CD4-positive, alpha-beta T cell treated with Interleukin-15 for 4 hours (primary cell): ENCODE data around the gene GANAB.
"Not testable (repeated sequence)": the region's sequence is repeated elsewhere in the genome, so short reads cannot be mapped to it uniquely, and the experiment has no call there.

Experiments used
- DNase-seq: peaks from one replicate; pipeline ENCODE4 v3.0.0-alpha.2; 2020; ENCODE audit warnings: low spot score

Gene GANAB

GRCh38 chr11:62621027-62621566 lies 25.3 kb downstream of the GANAB start:
- DNase-seq = no peak

- DNase-seq = not testable (repeated sequence)
These were observed 29.5 kb downstream of the GANAB start for GRCh38 chr11:62616957-62617356.

DNA sequence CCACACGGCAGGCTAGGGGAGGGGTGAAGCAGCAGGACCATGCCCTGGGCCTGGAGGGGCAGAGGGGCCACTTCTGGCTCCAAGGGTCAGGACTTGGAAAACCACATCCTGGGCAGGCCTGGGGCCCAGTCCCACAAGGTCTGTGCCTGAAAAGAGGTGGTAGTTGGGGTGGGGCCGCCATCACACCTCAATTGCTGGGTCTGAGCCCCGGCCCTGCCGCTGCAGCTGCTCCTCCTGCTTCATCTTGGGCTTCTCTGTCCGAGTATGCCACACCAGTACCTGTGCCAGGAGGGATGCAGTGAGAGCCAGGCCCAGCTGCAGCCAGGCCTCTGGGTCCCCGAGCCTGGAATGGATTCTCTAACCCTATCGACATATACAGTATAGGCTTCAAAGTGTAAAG lies 30.9 kb downstream of the GANAB start:
- no peak for DNase-seq

- DNase-seq = peak; percentile 42
These were observed 32.1 kb downstream of the GANAB start for GRCh38 chr11:62614275-62614674.

DNA sequence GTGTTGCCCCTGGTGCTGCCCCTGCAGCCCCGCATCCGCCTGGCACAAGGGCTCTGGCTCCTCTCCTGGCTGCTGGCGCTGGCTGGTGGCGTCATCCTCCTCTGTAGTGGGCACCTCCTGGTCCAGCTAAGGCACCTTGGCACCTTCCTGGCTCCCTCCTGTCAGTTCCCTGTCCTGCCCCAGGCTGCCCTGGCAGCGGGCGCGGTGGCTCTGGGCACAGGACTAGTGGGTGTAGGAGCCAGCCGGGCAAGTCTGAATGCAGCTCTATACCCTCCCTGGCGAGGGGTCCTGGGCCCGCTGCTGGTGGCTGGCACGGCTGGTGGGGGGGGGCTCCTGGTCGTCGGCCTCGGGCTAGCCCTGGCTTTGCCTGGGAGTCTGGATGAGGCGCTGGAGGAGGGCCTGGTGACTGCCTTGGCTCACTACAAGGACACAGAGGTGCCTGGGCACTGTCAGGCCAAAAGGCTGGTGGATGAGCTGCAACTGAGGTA lies 33.1 kb downstream of the GANAB start:
- no peak for DNase-seq

DNA sequence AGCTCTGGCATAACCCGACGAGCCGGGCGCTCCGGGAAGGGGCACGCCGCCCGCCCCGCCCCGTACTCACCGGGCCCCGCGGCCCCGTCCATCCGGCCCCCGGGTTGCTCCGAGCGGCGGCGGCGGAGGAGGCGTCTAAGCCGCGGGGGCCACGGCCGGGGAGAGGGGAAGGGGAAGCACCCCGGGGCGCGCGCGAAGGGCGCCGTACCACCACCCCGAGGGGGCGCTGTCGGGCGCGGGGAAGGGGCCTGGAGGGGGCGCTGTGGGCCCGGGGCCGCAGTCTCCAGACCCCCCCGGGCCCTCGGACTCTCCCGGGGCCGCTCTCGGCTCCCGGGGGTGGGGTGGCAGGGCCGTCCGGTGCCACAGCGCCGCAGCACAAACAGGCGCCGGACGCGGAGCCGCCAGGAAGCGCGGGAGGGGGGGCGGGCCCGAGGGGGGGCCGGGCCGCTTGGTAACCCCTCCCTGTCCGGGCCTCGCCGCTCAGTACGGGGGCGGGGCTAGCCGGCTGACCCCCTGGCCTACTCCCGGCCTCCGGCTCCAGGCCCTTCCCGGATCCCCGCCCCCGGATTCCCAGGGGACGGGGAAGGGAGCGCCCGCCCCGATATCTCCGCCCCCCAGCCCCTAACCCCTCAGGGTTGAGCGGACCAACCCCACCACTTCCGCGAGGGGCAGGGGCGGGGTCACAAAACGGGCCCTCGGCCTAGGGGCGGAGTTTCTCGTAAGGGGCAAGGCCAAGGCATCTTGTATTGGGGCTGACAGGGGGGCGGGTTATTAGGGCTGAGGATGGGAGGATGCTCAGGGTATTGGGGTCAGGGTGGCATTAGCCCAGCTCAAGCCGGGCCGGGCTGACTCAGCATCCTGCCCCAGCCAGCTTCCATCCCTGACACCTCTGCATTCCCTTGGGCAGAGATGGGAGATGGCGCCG lies 33.8 kb downstream of the GANAB start, which contains the start of the genes EML3 and ROM1:
Gene EML3 (minus strand): TSS at position 410 of the 925 bp plus-strand sequence. CDS start 318 bp downstream, at position 92.
Gene ROM1 (plus strand): TSS at position 892 of the 925 bp plus-strand sequence. CDS start 25 bp downstream, at position 917.
- DNase-seq = peak; percentile 91

DNA sequence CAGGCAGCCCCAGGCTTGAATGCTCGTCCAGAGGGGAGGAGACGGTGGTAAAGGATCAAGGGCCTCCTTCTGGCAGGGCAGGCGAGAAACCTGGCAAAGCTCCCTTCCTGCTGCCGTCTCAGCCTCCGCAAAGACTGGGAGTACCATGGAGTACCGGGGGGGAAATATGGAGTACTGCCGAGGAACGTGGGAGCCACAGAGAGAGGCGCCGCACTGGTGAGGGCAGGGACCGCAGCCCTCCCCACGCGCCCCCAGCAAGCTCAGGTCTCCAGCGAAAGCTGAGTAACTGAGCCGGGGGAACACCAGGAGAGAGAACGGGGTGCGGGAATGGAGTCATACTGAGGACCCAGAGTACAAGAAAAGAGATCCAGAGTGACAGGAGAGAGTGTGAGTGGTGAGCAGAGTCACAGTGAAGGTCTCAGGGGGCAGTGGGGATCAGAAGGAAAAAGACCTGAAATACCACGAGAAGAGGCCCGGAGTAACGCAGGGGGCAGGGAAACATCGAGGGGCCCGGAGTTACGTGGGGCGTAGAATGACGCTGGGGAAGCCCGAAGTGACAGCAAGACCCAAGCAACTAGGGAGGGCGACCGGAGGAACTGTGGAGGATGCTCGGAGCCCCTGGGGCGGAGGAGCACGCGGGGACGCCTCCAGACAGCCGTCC lies 34.6 kb downstream of the GANAB start:
- DNase-seq = peak; percentile 23

DNA sequence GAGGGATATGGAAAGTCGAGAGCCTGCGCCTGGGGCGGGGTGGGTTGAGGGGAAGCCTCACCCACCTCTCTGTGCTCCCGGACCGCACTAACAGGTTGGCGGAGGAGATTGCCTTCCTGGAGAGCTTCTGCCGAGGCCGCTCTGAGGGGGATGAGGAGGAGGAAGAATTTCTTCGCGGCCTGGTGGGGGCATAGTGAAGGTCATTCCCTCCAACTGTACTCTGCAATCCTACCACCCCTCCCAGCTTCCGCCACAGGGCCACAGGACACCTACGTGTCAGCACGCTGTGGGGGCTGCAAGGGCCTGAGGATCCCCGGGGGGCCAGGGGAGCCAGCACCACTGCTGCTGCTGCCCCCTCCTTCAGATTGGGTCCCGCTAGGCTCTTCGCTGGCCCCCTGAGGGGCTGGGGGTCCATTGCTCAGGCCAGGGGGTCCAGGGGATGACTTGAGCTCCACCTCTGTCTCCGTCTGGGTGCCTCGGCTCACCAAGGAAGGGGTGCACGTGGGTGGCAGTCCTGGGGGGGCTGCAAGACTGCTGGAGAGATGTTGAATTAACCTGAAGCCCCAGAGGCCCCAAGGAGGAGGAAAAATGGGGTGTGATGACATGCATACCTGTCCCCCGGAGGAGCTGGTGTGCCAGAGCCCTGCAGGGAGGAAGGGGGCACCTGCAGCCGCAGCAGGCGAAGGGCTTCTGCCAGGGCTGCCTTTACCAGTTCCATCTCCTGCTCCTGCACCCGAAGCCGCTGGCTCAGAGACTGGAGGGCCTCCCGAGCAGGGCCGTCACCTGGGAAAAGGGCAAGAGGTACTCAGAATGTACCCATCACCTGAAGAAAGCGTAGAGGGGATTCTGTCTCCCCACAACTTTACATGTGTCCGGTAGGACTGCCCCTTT lies 35.4 kb downstream of the GANAB start:
- no peak for DNase-seq

GRCh38 chr11:62610403-62610802 lies 36.0 kb downstream of the GANAB start:
- DNase-seq = no peak

GRCh38 chr11:62608776-62609175 lies 37.6 kb downstream of the GANAB start:
- DNase-seq = no peak

GRCh38 chr11:62607714-62608113 lies 38.7 kb downstream of the GANAB start:
- DNase-seq = no peak

DNA sequence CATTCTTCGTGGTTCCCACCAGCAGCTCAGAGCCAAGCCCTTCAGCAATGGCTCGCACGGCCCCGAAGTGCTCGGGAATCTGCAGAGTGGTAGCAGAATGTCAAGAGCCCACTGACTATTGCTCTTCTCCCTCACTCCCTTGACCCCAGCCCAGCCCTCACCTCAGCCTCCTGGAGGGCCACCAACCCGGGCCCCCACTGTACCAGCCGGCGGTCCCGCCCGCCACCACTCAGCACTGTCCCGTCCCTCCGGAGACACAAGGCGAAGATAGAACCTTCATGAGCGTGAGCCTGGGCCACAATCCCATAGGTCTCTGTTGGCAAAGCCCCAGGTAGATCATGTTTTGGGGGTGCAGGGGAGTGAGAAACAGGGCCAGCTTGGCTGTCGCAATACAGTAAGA lies 40.5 kb downstream of the GANAB start:
- DNase-seq = no peak

GRCh38 chr11:62605467-62605866 lies 40.9 kb downstream of the GANAB start:
- DNase-seq = no peak

GRCh38 chr11:62604460-62605120 lies 41.8 kb downstream of the GANAB start:
- DNase-seq = no peak

DNA sequence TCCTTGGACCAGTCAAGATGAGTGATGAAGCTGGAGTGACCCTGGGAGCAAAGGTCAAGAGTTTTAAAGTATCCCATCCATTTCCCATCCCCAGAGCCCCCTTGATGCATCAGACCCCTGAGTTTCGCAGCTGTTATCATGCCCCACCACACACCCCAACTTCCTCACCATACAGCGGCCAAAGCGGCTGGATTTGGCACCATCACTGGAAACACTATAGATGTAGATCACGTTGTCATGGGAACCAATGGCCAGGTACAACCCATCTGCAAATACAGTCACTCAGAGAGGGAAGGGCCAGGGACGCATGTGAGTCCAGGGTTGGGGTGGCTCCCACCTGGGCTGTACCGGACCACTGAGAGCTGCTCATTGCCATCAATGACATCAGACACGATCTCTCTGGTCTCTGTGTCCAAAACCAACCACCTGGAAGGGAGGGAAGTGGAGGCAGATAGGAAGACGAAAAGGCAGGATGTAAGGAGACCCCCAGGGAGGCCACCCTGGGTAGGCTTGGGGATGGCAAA lies 42.6 kb downstream of the GANAB start:
- no peak for DNase-seq

GRCh38 chr11:62603072-62603408 lies 43.4 kb downstream of the GANAB start:
- DNase-seq = no peak

GRCh38 chr11:62602141-62603071 lies 44.0 kb downstream of the GANAB start:
- peak; percentile 36 for DNase-seq

DNA sequence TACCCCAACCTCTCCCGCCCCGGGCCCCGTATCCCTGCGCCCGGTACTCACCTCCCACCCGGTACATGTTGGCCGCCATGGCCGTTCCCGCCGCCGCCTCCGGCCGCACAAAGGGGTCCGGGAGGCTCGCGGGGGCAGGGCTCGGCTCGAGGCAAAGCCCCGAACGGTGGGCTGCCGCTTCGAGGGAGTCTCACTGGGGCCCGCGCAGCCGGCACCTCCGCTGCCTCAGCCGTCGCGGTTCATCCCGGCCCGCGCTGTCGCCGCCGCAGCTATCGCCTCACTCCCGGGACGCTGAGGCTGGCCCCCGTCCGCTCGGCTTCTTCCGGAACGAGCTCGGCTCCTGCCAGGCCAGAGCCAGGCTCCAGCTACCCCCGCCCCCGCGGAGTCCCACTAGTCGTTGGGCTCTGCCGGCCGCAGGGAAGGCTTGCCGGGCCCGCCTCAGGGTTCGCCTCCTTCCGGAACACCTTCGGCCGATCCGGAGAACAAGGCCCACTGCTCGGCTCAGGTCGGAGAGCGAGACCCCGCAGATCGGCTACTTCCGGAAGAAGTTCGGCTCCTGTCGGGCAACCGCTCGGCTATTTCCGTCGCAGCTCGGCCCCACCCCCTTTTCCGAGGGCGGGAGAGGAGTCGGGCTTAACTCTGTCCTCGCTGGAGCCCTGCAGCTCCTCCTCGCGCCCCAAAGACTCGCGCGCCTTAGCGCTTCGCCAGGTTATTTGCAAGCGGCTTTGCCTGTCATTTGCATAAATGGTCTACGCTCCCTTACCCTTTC lies 44.9 kb downstream of the GANAB start, which contains the start of gene MTA2:
Gene MTA2 (minus strand): TSS at position 494 of the 769 bp plus-strand sequence. CDS start 415 bp downstream, at position 79.
- peak; percentile 99 for DNase-seq

- peak; percentile 18 for DNase-seq
These were observed 45.4 kb downstream of the GANAB start for GRCh38 chr11:62601122-62601371.
